Osteocyte (in vitro differentiated cells): ENCODE data around the gene SCIN. TPM values are rescaled to one million over a fixed set of nuclear protein-coding genes. Genes with fewer than 3 reads are reported as not detected.
"Not testable (repeated sequence)": the region's sequence is repeated elsewhere in the genome, so short reads cannot be mapped to it uniquely, and the experiment has no call there.

Source experiments
- DNase-seq: peaks from one replicate; pipeline ENCODE4 v3.0.0; 2021; ENCODE audit warnings: mixed read lengths; ENCODE audit not compliant: unreplicated experiment; ENCODE audit errors: extremely low spot score
- H3K27ac Mint-ChIP-seq: one replicate; pipeline ENCODE4 v1.8.0; 2021; ENCODE audit warnings: mild to moderate bottlenecking, mixed read lengths; ENCODE audit not compliant: unreplicated experiment
- H3K27me3 Mint-ChIP-seq: one replicate; pipeline ENCODE4 v1.8.0; 2021; ENCODE audit warnings: mixed read lengths; ENCODE audit not compliant: unreplicated experiment
- H3K36me3 Mint-ChIP-seq: one replicate; pipeline ENCODE4 v1.8.0; 2021; ENCODE audit warnings: mixed read lengths; ENCODE audit not compliant: unreplicated experiment
- H3K4me1 Mint-ChIP-seq: one replicate; pipeline ENCODE4 v1.8.0; 2021; ENCODE audit warnings: mixed read lengths; ENCODE audit not compliant: unreplicated experiment
- H3K4me3 Mint-ChIP-seq: one replicate; pipeline ENCODE4 v1.8.0; 2021; ENCODE audit warnings: mild to moderate bottlenecking, moderate library complexity, mixed read lengths; ENCODE audit not compliant: unreplicated experiment
- H3K9me3 Mint-ChIP-seq: one replicate; pipeline ENCODE4 v1.8.0; 2021; ENCODE audit warnings: mixed read lengths; ENCODE audit not compliant: unreplicated experiment
- total RNA-seq: library from RNA; stranded (reverse); gene quantifications from 2 replicates; pipeline ENCODE4 v1.2.1, GENCODE V29; 2021
- TF ChIP-seq, protein P1 (sequence below): fragments of 200-600 bp; sonication (generic); IDR thresholded peaks from 2 replicates; pipeline ENCODE4 v1.5.0; 2021; ENCODE audit warnings: antibody characterized with exemption, mild to moderate bottlenecking, moderate library complexity

The SCIN gene
- total RNA-seq, 1 donor from 2014 or later: 1.6 TPM

DNA sequence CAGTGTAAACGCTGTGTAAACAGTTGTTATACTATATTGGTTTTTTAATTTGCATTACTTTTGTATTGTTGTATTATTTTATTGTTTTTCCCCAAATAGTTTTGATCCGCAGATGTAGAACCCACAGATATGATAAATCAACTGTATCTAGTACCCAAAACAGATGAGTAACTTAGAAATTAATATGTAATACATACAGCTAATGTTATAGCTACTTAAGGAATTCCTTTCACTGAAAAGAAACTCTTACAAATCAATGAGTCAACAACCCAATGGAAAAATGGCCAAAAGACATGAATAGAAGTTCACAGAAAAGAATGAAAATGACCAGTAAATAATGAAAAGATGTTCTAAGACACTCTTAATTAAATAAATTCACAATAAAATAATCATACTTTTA, 84.6 kb downstream of the SCIN start:
- Mint-ChIP-seq H3K4me1 (peaks cover 2% of the 10 kb centered on the region), H3K36me3 (no peaks in the 10 kb centered on the region), H3K4me3 (no peak overlapping the region), H3K27me3 (no peaks in the 10 kb centered on the region), H3K27ac (no peak overlapping the region), H3K9me3 (no peaks in the 10 kb centered on the region)
- DNase-seq: no peak
- TF ChIP-seq, protein P1, sequence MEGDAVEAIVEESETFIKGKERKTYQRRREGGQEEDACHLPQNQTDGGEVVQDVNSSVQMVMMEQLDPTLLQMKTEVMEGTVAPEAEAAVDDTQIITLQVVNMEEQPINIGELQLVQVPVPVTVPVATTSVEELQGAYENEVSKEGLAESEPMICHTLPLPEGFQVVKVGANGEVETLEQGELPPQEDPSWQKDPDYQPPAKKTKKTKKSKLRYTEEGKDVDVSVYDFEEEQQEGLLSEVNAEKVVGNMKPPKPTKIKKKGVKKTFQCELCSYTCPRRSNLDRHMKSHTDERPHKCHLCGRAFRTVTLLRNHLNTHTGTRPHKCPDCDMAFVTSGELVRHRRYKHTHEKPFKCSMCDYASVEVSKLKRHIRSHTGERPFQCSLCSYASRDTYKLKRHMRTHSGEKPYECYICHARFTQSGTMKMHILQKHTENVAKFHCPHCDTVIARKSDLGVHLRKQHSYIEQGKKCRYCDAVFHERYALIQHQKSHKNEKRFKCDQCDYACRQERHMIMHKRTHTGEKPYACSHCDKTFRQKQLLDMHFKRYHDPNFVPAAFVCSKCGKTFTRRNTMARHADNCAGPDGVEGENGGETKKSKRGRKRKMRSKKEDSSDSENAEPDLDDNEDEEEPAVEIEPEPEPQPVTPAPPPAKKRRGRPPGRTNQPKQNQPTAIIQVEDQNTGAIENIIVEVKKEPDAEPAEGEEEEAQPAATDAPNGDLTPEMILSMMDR: no peak

DNA sequence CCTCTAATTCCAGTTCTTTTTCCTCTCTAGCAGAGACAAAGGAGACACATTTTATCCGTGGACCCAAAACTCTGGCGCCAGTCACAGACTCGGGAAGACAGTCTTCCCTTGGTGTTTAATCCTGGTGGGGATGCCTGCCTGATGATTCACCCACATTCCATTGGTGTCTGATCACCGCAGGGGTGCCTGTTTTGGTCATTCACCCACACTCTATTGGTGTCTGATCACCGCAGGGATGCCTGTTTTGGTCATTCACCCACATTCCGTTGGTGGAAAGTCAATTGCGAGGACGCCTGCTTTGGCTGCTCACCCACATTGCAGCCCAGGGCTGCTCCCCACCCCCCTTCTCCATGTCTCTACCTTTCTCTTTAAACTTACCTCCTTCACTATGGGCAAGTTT, 89.9 kb downstream of the SCIN start:
- DNase-seq, H3K4me3 Mint-ChIP-seq, H3K27me3 Mint-ChIP-seq, H3K9me3 Mint-ChIP-seq, H3K36me3 Mint-ChIP-seq, H3K4me1 Mint-ChIP-seq: not testable (repeated sequence)
- H3K27ac Mint-ChIP-seq: peak overlapping the region; percentile 49

DNA sequence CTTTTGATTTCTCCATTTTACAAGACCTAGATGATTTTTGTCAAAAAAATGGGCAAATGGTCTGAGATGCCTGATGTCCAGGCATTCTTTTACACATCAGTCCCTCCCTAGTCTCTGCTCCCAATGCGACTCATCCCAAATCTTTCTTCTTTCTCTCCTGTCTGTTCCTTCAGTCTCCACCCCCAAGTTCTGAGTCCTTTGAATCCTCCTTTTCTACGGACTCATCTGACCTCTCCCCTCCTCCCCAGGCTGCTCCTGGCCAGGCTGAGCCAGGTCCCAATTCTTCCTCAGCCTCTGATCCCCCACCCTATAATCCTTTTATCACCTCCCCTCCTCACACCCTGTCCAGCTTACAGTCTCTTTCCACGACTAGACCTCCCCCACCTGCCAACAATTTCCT, 90.5 kb downstream of the SCIN start:
- H3K36me3 Mint-ChIP-seq, H3K9me3 Mint-ChIP-seq, DNase-seq, H3K27ac Mint-ChIP-seq, H3K4me3 Mint-ChIP-seq, H3K4me1 Mint-ChIP-seq, H3K27me3 Mint-ChIP-seq: not testable (repeated sequence)

DNA sequence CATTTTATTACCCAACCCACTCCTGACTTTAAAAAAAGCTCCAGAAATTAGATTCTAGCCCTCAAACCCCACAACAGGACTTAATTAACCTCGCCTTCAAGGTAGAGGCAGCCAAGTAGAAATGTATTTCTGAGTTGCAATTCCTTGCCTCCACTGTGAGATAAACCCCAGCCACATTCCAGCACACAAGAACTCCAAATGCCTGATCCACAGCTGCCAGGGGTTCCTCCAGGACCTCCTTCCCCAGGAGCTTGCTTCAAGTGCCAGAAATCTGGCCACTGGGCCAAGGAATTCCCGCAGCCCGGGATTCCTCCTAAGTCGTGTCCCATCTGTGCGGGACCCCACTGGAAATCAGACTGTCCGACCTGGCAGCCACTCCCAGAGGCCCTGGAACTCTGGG, 91.1 kb downstream of the SCIN start:
- Mint-ChIP-seq H3K27ac (no peak overlapping the region), H3K27me3 (no peaks in the 10 kb centered on the region), H3K4me1 (no peaks in the 10 kb centered on the region), H3K4me3 (no peak overlapping the region), H3K9me3 (no peaks in the 10 kb centered on the region), H3K36me3 (no peaks in the 10 kb centered on the region)
- DNase-seq: no peak
- TF ChIP-seq, protein P1: no peak

DNA sequence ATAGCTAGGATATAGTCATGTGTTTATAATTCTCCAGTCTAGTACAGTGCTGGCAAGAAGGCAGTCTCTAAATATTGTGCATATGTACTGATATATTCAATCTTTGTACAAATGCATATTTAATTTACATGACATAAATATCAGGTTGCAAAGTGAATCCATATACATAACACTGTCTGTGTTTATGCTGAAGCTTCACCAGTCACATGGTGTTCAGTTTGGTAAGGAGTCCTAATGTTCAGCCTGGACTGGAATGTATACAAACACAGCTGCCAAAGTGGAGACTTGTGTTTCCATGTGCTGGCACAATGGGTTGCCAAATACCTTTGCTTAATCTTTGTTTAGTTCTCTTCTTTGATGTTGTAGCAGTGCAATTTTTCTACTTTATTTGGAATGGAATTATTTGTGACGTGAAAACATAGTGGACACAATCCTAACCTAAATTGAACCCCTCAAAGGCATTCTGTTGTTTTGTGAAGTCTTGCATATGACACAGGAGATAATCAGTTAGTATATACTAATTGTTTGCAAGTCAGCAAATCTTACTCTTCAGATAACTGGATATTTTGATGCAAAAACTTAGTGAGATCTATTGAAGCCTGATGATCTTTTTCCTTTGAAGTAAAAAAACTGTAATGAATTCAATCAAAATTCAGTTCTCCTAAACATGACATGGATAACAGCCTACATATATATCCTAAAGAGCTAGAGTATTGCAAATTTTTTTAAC, 99.6 kb downstream of the SCIN start:
- no peaks in the 10 kb centered on the region for H3K36me3 Mint-ChIP-seq
- H3K27me3 Mint-ChIP-seq: no peaks in the 10 kb centered on the region
- H3K4me3 Mint-ChIP-seq: no peak overlapping the region
- no peak overlapping the region for H3K27ac Mint-ChIP-seq
- no peak for DNase-seq
- peaks cover 7% of the 10 kb centered on the region for H3K4me1 Mint-ChIP-seq
- TF ChIP-seq, protein P1: no peak
- no peaks in the 10 kb centered on the region for H3K9me3 Mint-ChIP-seq

DNA sequence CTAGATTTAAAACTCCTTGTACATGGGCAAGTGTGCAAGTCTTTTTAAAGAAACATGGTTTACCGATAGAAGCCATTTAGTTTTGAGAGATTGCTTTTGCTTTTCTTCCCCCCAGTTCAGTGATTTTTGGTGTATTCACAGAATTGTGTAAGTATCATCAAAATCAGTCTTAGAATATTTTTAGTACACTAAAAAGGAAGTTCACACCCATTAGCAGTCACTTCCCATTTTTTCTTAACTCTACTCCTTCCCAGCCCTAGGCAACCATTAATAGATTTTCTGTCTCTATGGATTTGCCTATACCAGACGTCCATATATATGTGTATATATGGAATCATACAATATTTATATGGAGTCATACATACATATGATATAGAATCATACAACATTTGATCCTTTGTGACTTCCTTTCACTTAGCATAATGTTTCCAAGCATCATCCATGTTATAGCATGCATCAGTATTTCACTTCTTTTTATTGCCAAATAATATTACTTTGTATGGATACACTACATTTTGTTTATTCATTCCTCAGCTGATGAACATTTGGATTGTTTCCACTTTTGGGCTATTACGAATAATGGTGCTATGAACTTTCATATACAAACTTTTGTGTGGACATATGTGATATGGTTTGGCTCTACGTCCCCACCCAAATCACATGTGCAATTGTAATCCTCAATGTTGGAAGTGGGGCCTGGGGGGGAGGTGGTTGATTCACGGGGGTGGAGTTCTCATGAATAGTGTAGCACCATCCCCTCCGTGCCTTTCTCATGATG, 100.4 kb downstream of the SCIN start:
- Mint-ChIP-seq H3K27ac (no peak overlapping the region), H3K36me3 (no peaks in the 10 kb centered on the region), H3K27me3 (no peaks in the 10 kb centered on the region), H3K4me1 (peaks cover 7% of the 10 kb centered on the region), H3K4me3 (no peak overlapping the region), H3K9me3 (peaks cover 2% of the 10 kb centered on the region)
- DNase-seq: no peak
- TF ChIP-seq, protein P1: no peak

DNA sequence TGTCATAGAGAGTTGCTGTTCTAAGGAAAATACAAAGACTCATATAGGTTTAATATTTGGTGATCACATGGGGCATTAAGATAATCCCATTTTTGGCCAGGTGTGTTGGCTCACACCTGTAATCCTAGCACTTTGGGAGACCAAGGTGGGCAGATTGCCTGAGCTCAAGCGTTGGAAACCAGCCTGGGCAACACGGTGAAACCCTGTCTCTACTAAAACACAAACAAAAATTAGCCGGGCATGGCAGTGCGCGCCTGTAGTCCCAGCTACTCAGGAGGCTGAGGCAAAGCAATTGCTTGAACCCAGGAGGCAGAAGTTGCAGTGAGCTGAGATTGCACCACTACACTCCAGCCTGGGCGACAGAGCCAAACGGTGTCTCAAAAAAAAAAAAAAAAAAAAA, 102.9 kb downstream of the SCIN start:
- not testable (repeated sequence) for H3K4me3 Mint-ChIP-seq, H3K36me3 Mint-ChIP-seq, H3K27me3 Mint-ChIP-seq, H3K27ac Mint-ChIP-seq, DNase-seq, H3K4me1 Mint-ChIP-seq, H3K9me3 Mint-ChIP-seq
